H9 (cell line): ENCODE measurements around the gene STX8. TPM values are rescaled to one million over a fixed set of nuclear protein-coding genes. Genes with fewer than 3 reads are reported as not detected.

Source experiments
- DNase-seq: peaks from one replicate; pipeline ENCODE4 v3.0.0-alpha.2; 2017
- H2AFZ ChIP-seq: one replicate; pipeline ENCODE4 v1.6.1; 2013; ENCODE audit warnings: mild to moderate bottlenecking, low read length, control low read depth, moderate library complexity
- H2AK5ac ChIP-seq: 2 replicates; pipeline ENCODE4 v1.6.1; 2013; ENCODE audit warnings: low read length, control low read depth, mixed read lengths; ENCODE audit not compliant: insufficient read length
- H2BK120ac ChIP-seq: one replicate; pipeline ENCODE4 v1.6.1; 2013; ENCODE audit warnings: low read depth, mild to moderate bottlenecking, low read length, control low read depth, inconsistent platforms; ENCODE audit not compliant: poor library complexity, severe bottlenecking
- H2BK12ac ChIP-seq: 2 replicates; pipeline ENCODE4 v1.6.1; 2013; ENCODE audit warnings: low read length, control low read depth, mixed read lengths, low read depth; ENCODE audit not compliant: insufficient read length
- H2BK15ac ChIP-seq: 2 replicates; pipeline ENCODE4 v1.6.1; 2013; ENCODE audit warnings: low read depth, low read length, control low read depth
- H2BK20ac ChIP-seq: one replicate; pipeline ENCODE4 v1.6.1; 2013; ENCODE audit warnings: low read depth, mild to moderate bottlenecking, low read length, control low read depth, inconsistent platforms; ENCODE audit not compliant: poor library complexity, severe bottlenecking
- H2BK5ac ChIP-seq: 2 replicates; pipeline ENCODE4 v1.6.1; 2013; ENCODE audit warnings: low read length, control low read depth, mixed read lengths; ENCODE audit not compliant: insufficient read length
- H3K14ac ChIP-seq: 2 replicates; pipeline ENCODE4 v1.6.1; 2013; ENCODE audit warnings: low read length, control low read depth; ENCODE audit not compliant: insufficient read depth
- H3K18ac ChIP-seq: 2 replicates; pipeline ENCODE4 v1.6.1; 2013; ENCODE audit warnings: low read depth, mild to moderate bottlenecking, mixed read lengths, low read length, control low read depth; ENCODE audit not compliant: insufficient read length
- H3K23ac ChIP-seq: 2 replicates; pipeline ENCODE4 v1.6.1; 2013; ENCODE audit warnings: low read length, control low read depth, mixed read lengths, low read depth; ENCODE audit not compliant: insufficient read length
- H3K23me2 ChIP-seq: 2 replicates; pipeline ENCODE4 v1.6.1; 2013; ENCODE audit warnings: low read depth, mild to moderate bottlenecking, mixed read lengths, low read length, control low read depth; ENCODE audit not compliant: insufficient read length, poor library complexity, severe bottlenecking
- H3K27ac ChIP-seq: 2 replicates; pipeline ENCODE4 v1.5.1; 2013; ENCODE audit warnings: low read length, control low read depth, mixed read lengths, low read depth; ENCODE audit not compliant: insufficient read length
- H3K27me3 ChIP-seq: 2 replicates; pipeline ENCODE4 v1.6.1; 2013; ENCODE audit warnings: low read length, control low read depth, inconsistent platforms; ENCODE audit not compliant: insufficient read depth
- H3K4ac ChIP-seq: 2 replicates; pipeline ENCODE4 v1.6.1; 2013; ENCODE audit warnings: low read depth, mild to moderate bottlenecking, control low read depth, inconsistent platforms, low read length, moderate library complexity
- H3K4me1 ChIP-seq: 2 replicates; pipeline ENCODE4 v1.6.1; 2013; ENCODE audit warnings: low read length, control low read depth, inconsistent platforms; ENCODE audit not compliant: insufficient read depth
- H3K4me2 ChIP-seq: 2 replicates; pipeline ENCODE4 v1.6.1; 2013; ENCODE audit warnings: low read length, control low read depth, mixed read lengths; ENCODE audit not compliant: insufficient read length, insufficient read depth
- H3K56ac ChIP-seq: 2 replicates; pipeline ENCODE4 v1.6.1; 2013; ENCODE audit warnings: low read depth, mild to moderate bottlenecking, mixed read lengths, low read length, control low read depth; ENCODE audit not compliant: insufficient read length
- H3K79me1 ChIP-seq: 2 replicates; pipeline ENCODE4 v1.6.1; 2013; ENCODE audit warnings: low read depth, mild to moderate bottlenecking, moderate library complexity, low read length, control low read depth, inconsistent platforms; ENCODE audit not compliant: insufficient read depth, poor library complexity, severe bottlenecking
- H3K79me2 ChIP-seq: 2 replicates; pipeline ENCODE4 v1.6.1; 2013; ENCODE audit warnings: low read length, control low read depth, inconsistent platforms; ENCODE audit not compliant: insufficient read depth
- H3K9ac ChIP-seq: 2 replicates; pipeline ENCODE4 v1.6.1; 2013; ENCODE audit warnings: low read length, control low read depth, mixed read lengths; ENCODE audit not compliant: insufficient read length; ENCODE audit errors: extremely low read depth
- H3K9me3 ChIP-seq: one replicate; pipeline ENCODE4 v1.6.1; 2013; ENCODE audit warnings: low read depth, low read length, inconsistent platforms; ENCODE audit not compliant: control insufficient read depth
- H3T11ph ChIP-seq: one replicate; pipeline ENCODE4 v1.6.1; 2013; ENCODE audit warnings: mild to moderate bottlenecking, low read length, control low read depth, inconsistent platforms
- H4K20me1 ChIP-seq: one replicate; pipeline ENCODE4 v1.6.1; 2013; ENCODE audit not compliant: control insufficient read depth, insufficient read length, insufficient read depth
- H4K5ac ChIP-seq: 2 replicates; pipeline ENCODE4 v1.6.1; 2013; ENCODE audit warnings: low read depth, mild to moderate bottlenecking, mixed read lengths, low read length, control low read depth; ENCODE audit not compliant: insufficient read length
- H4K8ac ChIP-seq: replicated peaks from 2 replicates; pipeline ENCODE4 v1.6.1; 2013; ENCODE audit warnings: low read length, control low read depth, mixed read lengths, low read depth; ENCODE audit not compliant: insufficient read length
- H4K91ac ChIP-seq: 2 replicates; pipeline ENCODE4 v1.6.1; 2013; ENCODE audit warnings: low read depth, mild to moderate bottlenecking, moderate library complexity, mixed read lengths, low read length, control low read depth; ENCODE audit not compliant: insufficient read length
- H3K27ac Mint-ChIP-seq, 3 experiments: 2 replicates in 2 of 3; 3 replicates in 1 of 3; pipeline ENCODE4 v1.8.0; 2020 to 2021; ENCODE audit warnings: mixed read lengths in 3 of 3, mild to moderate bottlenecking in 1 of 3, moderate library complexity in 1 of 3
- H3K27me3 Mint-ChIP-seq: 2 replicates; pipeline ENCODE4 v1.8.0; 2021; ENCODE audit warnings: low read depth, mild to moderate bottlenecking, moderate library complexity, mixed read lengths
- H3K36me3 Mint-ChIP-seq, 3 experiments: 2 replicates in 2 of 3; 3 replicates in 1 of 3; pipeline ENCODE4 v1.8.0; 2020 to 2021; ENCODE audit warnings: low read depth in 3 of 3, mixed read lengths in 3 of 3; ENCODE audit not compliant: insufficient read depth in 1 of 3
- H3K4me1 Mint-ChIP-seq, 2 experiments: 2 replicates each; pipeline ENCODE4 v1.8.0; 2020; ENCODE audit warnings: mixed read lengths in 2 of 2
- H3K4me3 Mint-ChIP-seq, 2 experiments: 2 replicates in 1 of 2; 3 replicates in 1 of 2; pipeline ENCODE4 v1.8.0; 2020 to 2021; ENCODE audit warnings: mild to moderate bottlenecking in 2 of 2, mixed read lengths in 2 of 2, moderate library complexity in 1 of 2
- H3K9me3 Mint-ChIP-seq, 2 experiments: 2 replicates in 1 of 2; 3 replicates in 1 of 2; pipeline ENCODE4 v1.8.0; 2020; ENCODE audit warnings: mild to moderate bottlenecking in 2 of 2, mixed read lengths in 2 of 2, moderate library complexity in 1 of 2
- WGBS: extraction: QIAGEN DNeasy Blood & Tissue Kit; methylation state at CpG from one replicate; pipeline ENCODE4 v1.1.7; 2013; ENCODE audit warnings: missing lambda C conversion rate, low lambda C conversion rate, mixed read lengths; ENCODE audit not compliant: insufficient read length; ENCODE audit errors: extremely low coverage; 5-methylcytosine and 5-hydroxymethylcytosine counted together
- total RNA-seq: library from RNA; stranded (reverse); gene quantifications from 2 replicates; pipeline ENCODE4 v1.2.1, GENCODE V29; 2021
- TF ChIP-seq, protein P1 (sequence below): fragments of 200-600 bp; sonication (generic); conservative IDR thresholded peaks from 3 replicates; pipeline ENCODE4 v1.8.0; 2021; ENCODE audit warnings: antibody characterized with exemption, mild to moderate bottlenecking

STX8 gene
- total RNA-seq, 1 experiment from 2014 or later: 55.1 TPM

DNA sequence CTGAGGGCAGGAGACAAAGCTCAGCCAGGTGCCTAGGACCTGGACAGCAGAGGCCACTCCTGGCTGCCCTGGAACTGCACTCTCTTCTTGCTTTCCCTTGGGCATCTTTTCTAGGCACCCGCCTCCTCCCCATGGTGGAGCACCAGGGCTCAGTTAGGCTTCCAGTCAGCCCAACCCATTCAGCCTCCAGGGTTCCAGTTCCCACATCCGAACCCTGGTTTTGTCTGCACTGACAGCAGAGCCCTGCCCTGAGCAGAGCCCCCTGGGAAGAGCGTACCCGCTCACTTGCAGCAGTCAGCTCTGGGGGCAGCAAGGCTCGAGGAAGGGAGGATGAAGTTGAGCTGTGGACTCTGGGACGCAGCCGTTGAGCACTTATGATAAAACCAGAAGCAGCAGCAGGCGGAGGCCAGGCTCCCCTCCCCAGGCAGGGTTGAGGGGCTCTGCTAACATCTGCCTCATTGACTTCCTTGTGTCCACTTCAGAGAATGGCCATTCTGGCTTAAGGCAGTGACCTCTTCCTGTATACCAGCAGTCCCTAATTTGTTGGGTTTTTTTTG lies 341.2 kb downstream of the STX8 start:
- H3K4ac ChIP-seq: no peak overlapping the region
- peaks cover 16% of the 10 kb centered on the region for H3K27me3 Mint-ChIP-seq
- no peak overlapping the region for H3K56ac ChIP-seq
- H2BK12ac ChIP-seq: no peak overlapping the region
- H2AFZ ChIP-seq: no peak overlapping the region
- WGBS: no CpG with 5 or more reads among the region's 8 CpGs
- H3K18ac ChIP-seq: no peak overlapping the region
- H4K91ac ChIP-seq: no peak overlapping the region
- no peaks in the 10 kb centered on the region for H3K9me3 ChIP-seq
- H3K79me2 ChIP-seq: no peaks in the 10 kb centered on the region
- no peak overlapping the region for H2BK120ac ChIP-seq
- H3K23ac ChIP-seq: no peak overlapping the region
- H3K9ac ChIP-seq: no peak overlapping the region
- peaks cover 2% of the 10 kb centered on the region; the same call in 1 of the 2 replicates for H3K4me1 ChIP-seq
- TF ChIP-seq, protein P1, sequence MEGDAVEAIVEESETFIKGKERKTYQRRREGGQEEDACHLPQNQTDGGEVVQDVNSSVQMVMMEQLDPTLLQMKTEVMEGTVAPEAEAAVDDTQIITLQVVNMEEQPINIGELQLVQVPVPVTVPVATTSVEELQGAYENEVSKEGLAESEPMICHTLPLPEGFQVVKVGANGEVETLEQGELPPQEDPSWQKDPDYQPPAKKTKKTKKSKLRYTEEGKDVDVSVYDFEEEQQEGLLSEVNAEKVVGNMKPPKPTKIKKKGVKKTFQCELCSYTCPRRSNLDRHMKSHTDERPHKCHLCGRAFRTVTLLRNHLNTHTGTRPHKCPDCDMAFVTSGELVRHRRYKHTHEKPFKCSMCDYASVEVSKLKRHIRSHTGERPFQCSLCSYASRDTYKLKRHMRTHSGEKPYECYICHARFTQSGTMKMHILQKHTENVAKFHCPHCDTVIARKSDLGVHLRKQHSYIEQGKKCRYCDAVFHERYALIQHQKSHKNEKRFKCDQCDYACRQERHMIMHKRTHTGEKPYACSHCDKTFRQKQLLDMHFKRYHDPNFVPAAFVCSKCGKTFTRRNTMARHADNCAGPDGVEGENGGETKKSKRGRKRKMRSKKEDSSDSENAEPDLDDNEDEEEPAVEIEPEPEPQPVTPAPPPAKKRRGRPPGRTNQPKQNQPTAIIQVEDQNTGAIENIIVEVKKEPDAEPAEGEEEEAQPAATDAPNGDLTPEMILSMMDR: no peak
- peaks cover 0 to 2% (median 0%) of the 10 kb centered on the region in 3 experiments; a peak in 1 of 7 replicates for H3K36me3 Mint-ChIP-seq
- peaks cover 9 to 14% of the 10 kb centered on the region in 2 experiments for H3K4me1 Mint-ChIP-seq
- no peak overlapping the region for H2BK5ac ChIP-seq
- H4K5ac ChIP-seq: no peak overlapping the region
- H3K79me1 ChIP-seq: no peaks in the 10 kb centered on the region
- H3K9me3 Mint-ChIP-seq: no peaks in the 10 kb centered on the region
- H3K4me3 Mint-ChIP-seq: no peak overlapping the region
- no peaks in the 10 kb centered on the region for H4K20me1 ChIP-seq
- no peak overlapping the region for H3K4me2 ChIP-seq
- H3K23me2 ChIP-seq: peaks cover under 1% of the 10 kb centered on the region
- no peak overlapping the region for H3T11ph ChIP-seq
- H2BK20ac ChIP-seq: no peak overlapping the region
- H3K14ac ChIP-seq: no peak overlapping the region
- no peak overlapping the region for H3K27ac Mint-ChIP-seq
- H2BK15ac ChIP-seq: no peak overlapping the region
- no peaks in the 10 kb centered on the region for H3K27me3 ChIP-seq
- no peak overlapping the region for H3K27ac ChIP-seq
- H4K8ac ChIP-seq: no peak overlapping the region
- H2AK5ac ChIP-seq: no peak overlapping the region
- no peak for DNase-seq
